Right cardiac atrium (tissue), 5 donors: Measurements from ENCODE around the gene DACT3. TPM values are rescaled to one million over a fixed set of nuclear protein-coding genes. Genes with fewer than 3 reads are reported as not detected.

ENCODE experiments used
- ATAC-seq, 2 donors: fragments of 200-7000 bp; cut with Tn5 transposase; one replicate each; pipeline versions ENCODE4 v1.8.0 to v1.9.1; 2020; ENCODE audit warnings: moderate library complexity in 2 of 2, mild to moderate bottlenecking in 1 of 2
- DNase-seq, 3 donors: peaks; one replicate each; pipeline ENCODE4 v3.0.0-alpha.2; 2020
- H3K27ac ChIP-seq: one replicate; pipeline ENCODE4 v1.5.1; 2013; ENCODE audit warnings: mild to moderate bottlenecking, low read length, control low read depth, moderate library complexity
- H3K27me3 ChIP-seq: one replicate; pipeline ENCODE4 v1.6.1; 2013; ENCODE audit not compliant: control insufficient read depth, insufficient read depth
- H3K4me1 ChIP-seq: one replicate; pipeline ENCODE4 v1.6.1; 2013; ENCODE audit warnings: low read length; ENCODE audit not compliant: control insufficient read depth, insufficient read depth
- H3K4me3 ChIP-seq: one replicate; pipeline ENCODE4 v1.5.1; 2013; ENCODE audit warnings: low read length, control low read depth
- H3K9me3 ChIP-seq: one replicate; pipeline ENCODE4 v1.6.1; 2013; ENCODE audit warnings: low read length; ENCODE audit not compliant: control insufficient read depth
- WGBS: extraction: QIAGEN DNeasy Blood & Tissue Kit; methylation state at CpG from one replicate; pipeline ENCODE4 v1.1.7; 2013; 5-methylcytosine and 5-hydroxymethylcytosine counted together
- intact Hi-C, 4 donors: fragments of 100-400 bp; cut with DNase I; formaldehyde crosslinking; loops; one replicate each; pipeline versions ENCODE4 v1.11.0 to v1.14.0; 2022 to 2023
- polyA plus RNA-seq: library from polyadenylated mRNA; stranded (reverse); fragments of 200-250 nt; gene quantifications from one replicate; pipeline ENCODE4 v1.2.3, GENCODE V29; 2013
- total RNA-seq, 4 donors: library from RNA; stranded (reverse); fragmentation: NEBNext Ultra II Directional; extraction: Animal tissue kit (Norgen Biotek cat#: 25700); gene quantifications; one replicate each; pipeline ENCODE4 v1.2.1, GENCODE V29; 2021
- donor health status: healthy with polysubstance abuse.
- donor health status: DM: no; HTN: yes; CAD: no.
- donor health status: DM: no; HTN: no; CAD: no.
- donor health status: DM: no; HTN: yes; CAD: no; lungs with severe emphysema.
- donor health status: DM: yes; HTN: yes; CAD: no.

The DACT3 gene
- total and polyA plus RNA-seq, 5 donors: 24.6 to 46.5 (median 34.2) TPM

DNA sequence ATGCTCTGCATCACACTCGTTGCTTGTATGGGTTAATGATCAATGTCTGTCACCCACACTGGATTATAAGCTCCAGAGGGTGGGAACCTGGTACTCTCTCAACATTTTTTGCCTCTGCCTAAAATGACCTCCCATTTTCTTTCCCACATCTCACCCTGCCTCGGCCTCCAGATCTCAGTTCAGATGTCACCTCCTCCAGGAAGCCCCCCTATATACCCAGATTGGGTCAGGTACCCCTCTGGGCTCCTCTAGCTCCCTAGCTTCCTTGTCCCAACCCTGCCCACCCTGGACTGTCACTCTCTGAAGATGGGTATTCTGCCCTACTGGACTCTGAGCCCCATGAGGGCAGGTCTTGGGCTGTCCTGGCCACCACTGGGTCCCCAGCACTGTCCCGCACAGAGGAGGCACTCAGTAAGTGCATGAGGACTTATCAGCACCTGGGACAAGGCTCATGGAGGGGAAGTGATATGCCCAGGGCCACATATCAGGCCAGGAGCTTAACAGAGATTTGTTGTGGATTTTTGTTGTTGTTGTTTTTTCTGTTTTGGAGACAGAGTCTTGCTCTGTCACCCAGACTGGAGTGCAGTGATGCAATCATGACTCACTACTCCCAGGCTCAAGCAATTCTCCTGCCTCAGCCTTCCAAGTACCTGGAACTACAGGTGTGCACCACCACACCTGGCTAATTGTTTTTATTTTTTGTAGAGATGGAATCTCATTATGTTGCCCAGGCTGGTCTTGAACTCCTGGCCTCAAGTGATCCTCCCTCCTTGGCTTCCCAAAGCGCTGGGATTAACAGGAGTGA, 32.1 kb upstream of the DACT3 start:
- H3K4me3 ChIP-seq: no peak overlapping the region
- DNase-seq: no peak
- ATAC-seq: no peak
- H3K27ac ChIP-seq: no peak overlapping the region
- H3K27me3 ChIP-seq: no peaks in the 10 kb centered on the region
- no peaks in the 10 kb centered on the region for H3K9me3 ChIP-seq
- intact Hi-C loops: no loop called here
- no peaks in the 10 kb centered on the region for H3K4me1 ChIP-seq
- 94% methylated on average over 4 of the region's 4 CpGs for WGBS

DNA sequence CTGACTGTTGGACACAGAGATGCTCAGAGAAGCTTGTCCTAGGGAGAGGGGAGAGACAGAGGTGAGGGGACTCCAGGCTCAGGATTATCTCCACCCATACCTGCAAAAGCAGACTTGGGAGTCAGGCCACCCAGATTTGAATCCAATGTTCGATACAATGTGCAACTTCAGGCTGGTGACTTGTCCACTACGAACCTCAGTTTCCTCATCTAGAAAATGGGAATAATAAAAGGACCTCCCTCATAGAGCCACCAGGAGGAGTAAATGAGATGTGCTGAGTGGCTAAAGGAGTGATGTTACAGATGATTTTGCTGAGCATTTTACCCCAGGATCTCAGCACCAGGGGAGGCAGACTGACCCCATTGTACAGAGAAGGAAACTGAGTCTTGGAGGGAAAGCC, 31.0 kb upstream of the DACT3 start:
- no peaks in the 10 kb centered on the region for H3K27me3 ChIP-seq
- intact Hi-C loops: no loop called here
- no peak overlapping the region for H3K27ac ChIP-seq
- no peaks in the 10 kb centered on the region for H3K9me3 ChIP-seq
- H3K4me3 ChIP-seq: no peak overlapping the region
- H3K4me1 ChIP-seq: no peaks in the 10 kb centered on the region
- ATAC-seq (no peak), DNase-seq (no peak)
- 99% methylated on average over 2 of the region's 2 CpGs for WGBS

DNA sequence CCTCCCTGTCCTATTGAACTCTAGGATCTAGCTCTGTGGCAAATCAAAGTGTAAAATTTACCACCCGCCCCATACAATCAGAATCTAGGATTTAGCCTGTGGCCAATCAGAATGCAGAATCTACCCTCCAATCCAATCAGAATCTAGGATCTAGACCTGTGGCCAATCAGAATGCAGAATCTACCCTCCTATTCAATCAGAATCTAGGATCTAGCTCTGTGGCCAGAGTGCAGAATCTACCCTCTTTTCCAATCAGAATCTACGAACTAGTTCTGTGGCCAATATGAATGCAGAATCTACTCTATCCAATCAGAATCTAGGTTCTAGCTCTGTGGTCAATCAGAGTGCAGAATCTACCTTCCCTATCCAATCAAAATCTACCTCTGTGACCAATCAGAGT, 30.1 kb upstream of the DACT3 start:
- no peaks in the 10 kb centered on the region for H3K9me3 ChIP-seq
- H3K27me3 ChIP-seq: no peaks in the 10 kb centered on the region
- no peaks in the 10 kb centered on the region for H3K4me1 ChIP-seq
- WGBS: 49% methylated on average over 2 of the region's 2 CpGs
- no peak overlapping the region for H3K27ac ChIP-seq
- ATAC-seq (no peak), DNase-seq (no peak)
- H3K4me3 ChIP-seq: no peak overlapping the region
- intact Hi-C loops: no loop called here

DNA sequence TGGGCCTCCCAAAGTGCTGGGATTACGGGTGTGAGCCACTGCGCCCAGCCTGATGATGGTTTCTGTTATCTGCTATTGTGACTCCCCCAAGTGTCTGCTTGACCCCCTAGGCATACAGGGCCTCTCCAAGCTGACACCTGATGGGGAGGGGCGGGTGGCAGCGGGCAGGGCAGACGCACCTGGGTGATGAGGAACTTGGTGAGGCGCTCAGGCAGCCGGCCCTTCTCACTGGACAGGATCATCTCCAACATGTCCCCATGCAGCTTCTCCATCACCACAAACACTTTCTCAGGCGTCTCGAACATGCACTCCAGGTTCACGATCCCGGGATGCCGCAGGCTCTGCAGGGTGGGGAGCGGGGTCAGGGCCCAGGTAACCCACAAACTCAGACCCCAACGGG, 28.4 kb upstream of the DACT3 start:
- 95% methylated on average over 14 of the region's 14 CpGs for WGBS
- no peak overlapping the region for H3K27ac ChIP-seq
- H3K4me1 ChIP-seq: no peaks in the 10 kb centered on the region
- intact Hi-C loops: no loop called here
- DNase-seq (no peak), ATAC-seq (no peak)
- no peaks in the 10 kb centered on the region for H3K9me3 ChIP-seq
- H3K27me3 ChIP-seq: no peaks in the 10 kb centered on the region
- no peak overlapping the region for H3K4me3 ChIP-seq

DNA sequence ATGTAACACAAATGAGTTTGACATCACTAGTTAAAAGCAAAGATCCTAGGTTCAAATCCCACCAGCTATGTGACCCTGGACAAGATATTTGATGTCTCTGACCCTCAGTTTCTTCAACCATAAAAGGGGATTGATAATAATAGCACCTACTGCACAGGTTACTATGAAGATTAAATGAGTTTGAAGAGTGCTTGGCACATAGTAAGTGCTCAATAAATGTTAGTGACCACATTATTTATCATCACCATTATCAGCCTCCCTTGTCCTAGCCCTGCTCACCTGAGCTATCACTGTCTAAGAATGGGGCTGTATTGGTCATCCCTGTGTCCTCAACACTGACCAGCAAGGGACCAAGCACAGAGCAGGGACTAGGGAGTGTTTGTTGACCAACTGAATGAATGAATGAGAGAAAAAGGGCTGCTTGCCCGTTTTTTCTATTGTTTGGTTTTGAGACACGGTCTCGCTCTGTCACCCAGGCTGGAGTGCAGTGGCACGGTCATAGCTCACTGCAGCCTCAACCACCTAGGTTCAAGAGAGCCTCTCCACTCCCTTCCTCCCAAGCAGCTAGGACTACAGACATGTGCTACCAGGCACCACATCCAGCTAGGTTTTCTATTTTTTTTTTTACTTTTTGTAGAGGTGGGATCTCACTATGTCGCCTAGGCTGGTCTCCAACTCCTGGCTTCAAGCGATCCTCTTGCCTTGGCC, 26.6 kb upstream of the DACT3 start:
- ATAC-seq (no peak), DNase-seq (no peak)
- intact Hi-C loops: no loop called here
- 91% methylated on average over 6 of the region's 6 CpGs for WGBS
- Histone ChIP-seq H3K4me1 (no peaks in the 10 kb centered on the region), H3K27ac (no peak overlapping the region), H3K4me3 (no peak overlapping the region), H3K9me3 (no peaks in the 10 kb centered on the region), H3K27me3 (no peaks in the 10 kb centered on the region)

DNA sequence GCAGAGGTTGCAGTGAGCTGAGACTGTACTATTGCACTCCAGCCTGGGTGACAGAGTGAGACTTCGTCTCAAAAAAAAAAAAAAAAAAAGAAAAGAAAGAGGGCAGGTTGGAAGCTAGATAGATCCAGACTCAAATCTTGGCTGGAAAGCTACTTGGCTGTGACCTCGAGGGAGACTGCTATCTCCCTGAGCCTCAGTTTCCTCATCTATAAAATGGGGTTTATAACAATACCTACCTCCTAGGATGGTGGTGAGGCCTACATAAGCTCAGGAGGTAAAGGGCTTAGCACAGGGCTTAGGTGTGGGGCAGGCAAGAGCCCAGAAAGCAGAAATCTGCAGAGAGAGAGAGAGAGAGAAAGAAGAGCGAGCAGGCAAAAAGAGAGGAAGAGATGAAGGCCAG, 24.2 kb upstream of the DACT3 start:
- intact Hi-C loops: no loop called here
- ATAC-seq (no peak), DNase-seq (no peak)
- Histone ChIP-seq H3K4me1 (no peaks in the 10 kb centered on the region), H3K4me3 (no peak overlapping the region), H3K27ac (no peak overlapping the region), H3K27me3 (no peaks in the 10 kb centered on the region), H3K9me3 (no peaks in the 10 kb centered on the region)
- 75% methylated on average over 3 of the region's 3 CpGs for WGBS

DNA sequence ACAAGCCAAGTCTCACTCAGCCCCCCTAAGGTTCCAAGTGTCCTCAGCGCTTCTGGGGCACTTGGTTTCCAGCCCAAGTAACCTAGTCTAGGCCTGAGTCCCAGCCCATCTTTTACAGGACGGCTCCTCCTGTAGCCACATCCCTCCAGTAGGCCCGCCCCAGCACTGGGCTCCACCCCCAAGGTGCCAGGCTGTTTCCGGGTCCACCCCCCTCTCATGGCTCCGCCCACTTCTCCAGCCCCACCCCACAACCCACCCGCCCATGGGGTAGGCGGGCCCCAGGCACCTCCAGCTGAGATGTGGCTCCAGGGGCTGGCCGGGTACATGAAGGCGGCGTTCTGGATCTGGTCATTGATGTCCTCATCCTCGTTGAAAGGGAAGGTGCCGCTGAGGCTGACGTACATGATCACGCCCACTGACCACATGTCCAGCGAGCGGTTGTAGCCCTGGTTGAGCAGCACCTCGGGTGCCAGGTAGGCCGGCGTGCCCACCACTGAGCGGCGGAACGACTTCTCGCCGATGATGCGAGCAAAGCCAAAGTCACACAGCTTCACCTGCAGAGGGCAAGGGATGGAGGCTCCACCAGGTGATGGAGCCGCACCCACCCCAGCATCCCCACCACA, 17.2 kb upstream of the DACT3 start:
- no peak overlapping the region for H3K4me3 ChIP-seq
- H3K27ac ChIP-seq: no peak overlapping the region
- intact Hi-C loops: no loop called here
- H3K27me3 ChIP-seq: no peaks in the 10 kb centered on the region
- no peaks in the 10 kb centered on the region for H3K4me1 ChIP-seq
- DNase-seq (peak in 2 of 3 donors; percentile 35 to 71), ATAC-seq (peak; percentile 41 to 60)
- WGBS: 84% methylated on average over 26 of the region's 26 CpGs
- no peaks in the 10 kb centered on the region for H3K9me3 ChIP-seq

DNA sequence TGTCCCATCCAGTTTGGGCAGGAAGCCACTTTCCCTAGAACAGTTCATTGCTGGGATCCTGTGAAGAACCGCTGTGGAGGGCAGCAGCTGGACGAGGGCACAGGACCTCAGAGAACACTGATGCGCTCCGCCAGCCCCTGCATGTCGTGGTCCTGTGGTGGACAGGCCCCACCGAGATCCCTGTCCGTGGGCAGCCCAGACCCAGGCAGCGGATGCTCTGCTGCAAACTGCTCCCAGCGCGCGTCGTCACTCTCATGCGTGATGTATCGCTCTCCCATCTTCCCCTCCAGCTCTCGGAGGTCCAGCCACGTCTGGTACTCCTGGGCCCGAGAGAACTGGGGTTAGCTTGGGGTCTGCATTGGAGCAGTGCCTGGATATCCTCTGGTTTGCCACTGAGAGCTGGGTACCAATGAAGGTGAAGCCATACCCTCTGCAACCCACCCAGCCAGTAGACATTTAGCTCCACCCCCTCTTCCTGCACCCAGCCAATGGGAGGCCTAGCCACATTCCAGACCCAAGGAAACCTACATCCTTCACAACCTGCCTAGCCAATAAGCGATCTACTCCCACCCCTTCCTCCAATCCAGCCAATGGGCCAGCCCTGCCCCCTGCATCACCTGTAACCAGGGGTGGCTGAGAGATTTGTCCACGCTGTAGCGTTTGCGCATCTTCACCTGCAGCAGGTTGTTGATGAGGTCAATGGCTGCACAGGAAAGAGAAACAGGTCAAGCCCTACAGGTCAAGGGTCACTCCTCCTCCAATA, 13.6 kb upstream of the DACT3 start:
- peak; percentile 47 for ATAC-seq
- intact Hi-C loops: no loop called here

DNA sequence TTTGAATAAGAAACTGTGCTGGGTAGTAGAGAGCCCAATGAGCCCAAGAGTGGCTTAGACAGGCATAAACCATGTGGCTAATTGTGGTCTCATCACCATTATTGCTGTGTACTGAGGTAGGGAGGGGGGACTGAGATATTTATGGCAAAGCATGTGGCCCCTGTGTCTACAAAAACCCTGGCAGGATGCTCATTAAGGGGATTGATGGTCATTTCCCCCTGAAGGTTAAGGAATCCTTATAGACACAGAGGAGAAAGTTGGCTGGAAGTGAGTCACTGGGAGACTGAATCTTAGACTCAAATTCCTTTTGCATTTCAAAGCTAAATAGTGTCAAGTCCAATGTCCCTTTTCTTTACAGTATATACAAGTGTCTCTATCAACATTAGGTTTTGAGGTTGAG, 9.8 kb upstream of the DACT3 start:
- Histone ChIP-seq H3K27ac (no peak overlapping the region), H3K27me3 (no peaks in the 10 kb centered on the region), H3K4me3 (no peak overlapping the region), H3K9me3 (no peaks in the 10 kb centered on the region), H3K4me1 (no peaks in the 10 kb centered on the region)
- DNase-seq: no peak
- no peak for ATAC-seq
- intact Hi-C loops: no loop called here

More for the DNA sequence above, 13.6 kb upstream of the DACT3 start:
- 93% methylated on average over 21 of the region's 21 CpGs for WGBS
- no peak overlapping the region for H3K27ac ChIP-seq
- no peaks in the 10 kb centered on the region for H3K27me3 ChIP-seq
- H3K4me3 ChIP-seq: no peak overlapping the region
- peak in 2 of 3 donors; percentile 33 to 54 for DNase-seq
- no peaks in the 10 kb centered on the region for H3K9me3 ChIP-seq
- no peaks in the 10 kb centered on the region for H3K4me1 ChIP-seq

DNA sequence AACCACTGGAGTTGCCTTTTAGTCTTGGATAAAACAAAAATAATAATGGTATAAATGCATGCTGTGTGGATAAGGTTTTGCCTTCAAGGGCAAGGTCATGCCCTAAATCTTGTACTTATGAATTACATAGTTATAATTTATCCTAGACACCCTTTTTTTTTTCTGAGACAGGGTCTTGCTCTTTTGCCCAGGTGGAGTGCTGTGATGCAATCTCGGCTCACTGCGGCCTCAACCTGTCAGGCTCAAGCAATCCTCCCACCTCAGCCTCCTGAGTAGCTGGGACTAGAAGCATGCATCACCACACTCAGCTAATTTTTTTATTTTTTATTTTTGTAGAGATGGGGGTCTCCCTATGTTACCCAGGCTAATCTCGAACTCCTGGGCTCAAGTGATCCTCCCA, 7.7 kb upstream of the DACT3 start:
- H3K4me3 ChIP-seq: no peak overlapping the region

More for the DNA sequence above, 7.7 kb upstream of the DACT3 start:
- no peaks in the 10 kb centered on the region for H3K4me1 ChIP-seq
- WGBS: 91% methylated on average over 3 of the region's 3 CpGs
- intact Hi-C loops: loop anchor here in 1 of 4 donors (10.0 kb wide), 1 partner anchor 54 kb away; no protein-coding TSS in a partner anchor
- H3K9me3 ChIP-seq: no peaks in the 10 kb centered on the region
- no peak for DNase-seq
- no peak for ATAC-seq
- H3K27ac ChIP-seq: no peak overlapping the region
- H3K27me3 ChIP-seq: no peaks in the 10 kb centered on the region
